IMR-90 (cell line): ENCODE results near the gene DSCAML1. TPM values are rescaled to one million over a fixed set of nuclear protein-coding genes. Genes with fewer than 3 reads are reported as not detected.

Experiments used
- ATAC-seq: fragments of 200-7000 bp; cut with Tn5 transposase; 2 replicates; pipeline ENCODE4 v1.9.1; 2020; ENCODE audit warnings: low read depth, mild to moderate bottlenecking, moderate library complexity
- BruUV-seq: library from RNA; stranded (reverse); fragments of 400-500 nt; replicated peaks from 2 replicates; lab custom pipeline; 2021; lab: Mats Ljungman, UMichigan
- CTCF ChIA-PET: fragments of 300-600 bp; formaldehyde crosslinking; extraction: SDS; loops from one replicate; lab custom pipeline; 2021; ENCODE audit warnings: antibody characterized with exemption; lab: Yijun Ruan, JAX
- POLR2A ChIA-PET: fragments of 300-600 bp; sonication (Branson Sonifier 250); formaldehyde crosslinking; loops from one replicate; lab custom pipeline; 2022; ENCODE audit warnings: antibody characterized with exemption; ENCODE audit not compliant: unreplicated experiment; lab: Charles Lee
- DNase-seq: peaks from one replicate; pipeline ENCODE4 v3.0.0; 2013
- H2AFZ ChIP-seq: replicated peaks from 2 replicates; pipeline ENCODE3; 2013; ENCODE audit warnings: low read length, mild to moderate bottlenecking; ENCODE audit not compliant: poor library complexity
- H2AK5ac ChIP-seq: 2 replicates; pipeline ENCODE4 v1.6.1; 2013; ENCODE audit warnings: low read depth, low read length, inconsistent platforms
- H2AK9ac ChIP-seq: replicated peaks from 2 replicates; pipeline ENCODE3; 2013; ENCODE audit warnings: mild to moderate bottlenecking, low read depth, low read length, moderate library complexity; ENCODE audit not compliant: poor library complexity
- H2BK120ac ChIP-seq: 2 replicates; pipeline ENCODE4 v1.6.1; 2013; ENCODE audit warnings: low read depth, low read length, inconsistent platforms
- H2BK15ac ChIP-seq: 3 replicates; pipeline ENCODE4 v1.6.1; 2013; ENCODE audit warnings: low read depth, low read length, inconsistent platforms
- H2BK20ac ChIP-seq: 2 replicates; pipeline ENCODE4 v1.6.1; 2013; ENCODE audit warnings: low read depth, mild to moderate bottlenecking, inconsistent platforms, low read length, moderate library complexity
- H2BK5ac ChIP-seq: 2 replicates; pipeline ENCODE4 v1.6.1; 2013; ENCODE audit warnings: mild to moderate bottlenecking, low read depth, low read length, inconsistent platforms; ENCODE audit not compliant: poor library complexity, severe bottlenecking
- H3K14ac ChIP-seq: replicated peaks from 2 replicates; pipeline ENCODE4 v1.6.1; 2013; ENCODE audit warnings: low read depth, low read length, inconsistent platforms
- H3K18ac ChIP-seq: 2 replicates; pipeline ENCODE4 v1.6.1; 2013; ENCODE audit warnings: low read depth, low read length, control low read depth
- H3K23ac ChIP-seq: 2 replicates; pipeline ENCODE4 v1.6.1; 2013; ENCODE audit warnings: low read depth, low read length, inconsistent platforms
- H3K27ac ChIP-seq: 2 replicates; pipeline ENCODE4 v1.5.1; 2013; ENCODE audit warnings: mild to moderate bottlenecking, control low read depth, low read length; ENCODE audit not compliant: insufficient read depth
- H3K27me3 ChIP-seq: 2 replicates; pipeline ENCODE4 v1.6.1; 2013; ENCODE audit warnings: low read length; ENCODE audit not compliant: control insufficient read depth, insufficient read depth
- H3K36me3 ChIP-seq: 2 replicates; pipeline ENCODE4 v1.6.1; 2013; ENCODE audit warnings: low read length, mixed read lengths; ENCODE audit not compliant: control insufficient read depth, insufficient read depth
- H3K4ac ChIP-seq: 2 replicates; pipeline ENCODE4 v1.6.1; 2013; ENCODE audit warnings: low read depth, low read length, inconsistent platforms
- H3K4me1 ChIP-seq: 2 replicates; pipeline ENCODE4 v1.6.1; 2013; ENCODE audit warnings: low read length, mixed read lengths; ENCODE audit not compliant: control insufficient read depth, insufficient read depth
- H3K4me2 ChIP-seq: 2 replicates; pipeline ENCODE4 v1.6.1; 2013; ENCODE audit warnings: low read depth, mild to moderate bottlenecking, control low read depth, low read length, moderate library complexity
- H3K4me3 ChIP-seq: 2 replicates; pipeline ENCODE4 v1.5.1; 2013; ENCODE audit warnings: low read depth, mild to moderate bottlenecking, control low read depth, low read length, moderate library complexity; ENCODE audit not compliant: insufficient read depth
- H3K56ac ChIP-seq: 2 replicates; pipeline ENCODE4 v1.6.1; 2013; ENCODE audit warnings: low read length, inconsistent platforms; ENCODE audit not compliant: insufficient read depth; ENCODE audit errors: extremely low read depth
- H3K79me1 ChIP-seq, 2 experiments: 2 replicates each; pipeline ENCODE4 v1.6.1; 2013; ENCODE audit warnings: low read length in 2 of 2, inconsistent platforms in 1 of 2, low read depth in 1 of 2
- H3K9ac ChIP-seq: 2 replicates; pipeline ENCODE4 v1.6.1; 2013; ENCODE audit warnings: low read depth, low read length, control low read depth
- H3K9me1 ChIP-seq: 2 replicates; pipeline ENCODE4 v1.6.1; 2013; ENCODE audit warnings: low read length, inconsistent platforms; ENCODE audit not compliant: insufficient read depth
- H3K9me3 ChIP-seq: 2 replicates; pipeline ENCODE4 v1.6.1; 2013; ENCODE audit warnings: low read length; ENCODE audit not compliant: control insufficient read depth, insufficient read depth
- H4K20me1 ChIP-seq: 2 replicates; pipeline ENCODE4 v1.6.1; 2013; ENCODE audit warnings: low read length, inconsistent platforms; ENCODE audit not compliant: insufficient read depth
- H4K5ac ChIP-seq: 2 replicates; pipeline ENCODE4 v1.6.1; 2013; ENCODE audit warnings: mild to moderate bottlenecking, low read depth, low read length, control low read depth
- H4K8ac ChIP-seq, 2 experiments: 2 replicates each; pipeline ENCODE4 v1.6.1; 2013; ENCODE audit warnings: low read depth in 2 of 2, low read length in 2 of 2, control low read depth in 1 of 2, inconsistent platforms in 1 of 2
- H4K91ac ChIP-seq: 2 replicates; pipeline ENCODE4 v1.6.1; 2013; ENCODE audit warnings: low read depth, low read length, inconsistent platforms; ENCODE audit not compliant: insufficient read depth
- BHLHE40 ChIP-seq: fragments of 150-350 bp; IDR thresholded peaks from 2 replicates; pipeline ENCODE4 v1.6.1; 2016; ENCODE audit warnings: mild to moderate bottlenecking, low read depth, low read length
- CHD1 ChIP-seq: IDR thresholded peaks from 2 replicates; pipeline ENCODE4 v1.6.1; 2012; ENCODE audit warnings: low read depth, low read length, improper control_type of control experiment
- FOS ChIP-seq: fragments of 150-350 bp; IDR thresholded peaks from 2 replicates; pipeline ENCODE4 v1.6.1; 2016; ENCODE audit warnings: low read depth, low read length
- MAFK ChIP-seq: IDR thresholded peaks from 2 replicates; pipeline ENCODE4 v1.6.1; 2012; ENCODE audit warnings: low read depth, low read length, improper control_type of control experiment
- MAZ ChIP-seq: IDR thresholded peaks from 2 replicates; pipeline ENCODE4 v1.6.1; 2012; ENCODE audit warnings: low read depth, mild to moderate bottlenecking, low read length, improper control_type of control experiment, moderate library complexity, borderline replicate concordance
- NFE2L2 ChIP-seq: fragments of 150-350 bp; IDR thresholded peaks from 2 replicates; pipeline ENCODE4 v1.6.1; 2016; ENCODE audit warnings: low read depth, mild to moderate bottlenecking, low read length
- POLR2A ChIP-seq: IDR thresholded peaks from 2 replicates; pipeline ENCODE4 v1.6.1; 2012; ENCODE audit warnings: mild to moderate bottlenecking, low read depth, low read length
- RFX5 ChIP-seq: IDR thresholded peaks from 2 replicates; pipeline ENCODE4 v1.8.0; 2012; ENCODE audit warnings: low read depth, mild to moderate bottlenecking, low read length, moderate library complexity
- SMC3 ChIP-seq: fragments of 150-350 bp; IDR thresholded peaks from 2 replicates; pipeline ENCODE4 v1.6.1; 2016; ENCODE audit warnings: low read depth, mild to moderate bottlenecking, antibody characterized with exemption, low read length, moderate library complexity
- WGBS, 2 experiments: methylation state at CpG; one replicate each; pipeline versions ENCODE4 v1.1.5 to v1.1.7; 2013; ENCODE audit warnings: missing lambda C conversion rate in 2 of 2; ENCODE audit not compliant: insufficient read length in 1 of 2; ENCODE audit errors: extremely low coverage in 2 of 2; 5-methylcytosine and 5-hydroxymethylcytosine counted together
- dilution Hi-C: fragments of 300-500 bp; cut with HindIII; formaldehyde crosslinking; loops from one replicate; pipeline ENCODE4 v1.14.3; 2018; ENCODE audit warnings: low sequenced_read_pairs; ENCODE audit not compliant: unreplicated experiment
- in situ Hi-C: fragments of 300-500 bp; cut with MboI; formaldehyde crosslinking; loops from 3 replicates; pipeline ENCODE4 v1.14.3; 2019; ENCODE audit warnings: low sequenced_read_pairs, inconsistent platforms, mixed read lengths
- intact Hi-C: fragments of 100-400 bp; cut with micrococcal nuclease; formaldehyde crosslinking; loops from 2 replicates; pipeline ENCODE4 v1.10.0; 2022
- polyA plus RNA-seq, 3 experiments: library from polyadenylated mRNA; depleted of rRNA; stranded (reverse); fragments of >200 nt; gene quantifications; 2 replicates each; pipeline ENCODE4 v1.2.3, GENCODE V29; 2012; ENCODE audit warnings: low replicate concordance in 1 of 3
- total RNA-seq: library from RNA; depleted of rRNA; stranded (reverse); fragments of >200 nt; gene quantifications from 2 replicates; pipeline ENCODE4 v1.2.3, GENCODE V29; 2012
- TF ChIP-seq, protein P1 (sequence below): conservative IDR thresholded peaks from 2 replicates; pipeline ENCODE4 v1.5.1; 2012; ENCODE audit warnings: mild to moderate bottlenecking, low read depth, low read length, improper control_type of control experiment
- TF ChIP-seq, protein P2 (sequence below): fragments of 150-350 bp; IDR thresholded peaks from 2 replicates; pipeline ENCODE4 v1.6.1; 2016; ENCODE audit warnings: low read depth, mild to moderate bottlenecking, low read length, moderate library complexity, borderline replicate concordance

The DSCAML1 gene
- total and polyA plus RNA-seq, 2 of the 4 experiments (the other 2 are of a cell fraction): not detected

DNA sequence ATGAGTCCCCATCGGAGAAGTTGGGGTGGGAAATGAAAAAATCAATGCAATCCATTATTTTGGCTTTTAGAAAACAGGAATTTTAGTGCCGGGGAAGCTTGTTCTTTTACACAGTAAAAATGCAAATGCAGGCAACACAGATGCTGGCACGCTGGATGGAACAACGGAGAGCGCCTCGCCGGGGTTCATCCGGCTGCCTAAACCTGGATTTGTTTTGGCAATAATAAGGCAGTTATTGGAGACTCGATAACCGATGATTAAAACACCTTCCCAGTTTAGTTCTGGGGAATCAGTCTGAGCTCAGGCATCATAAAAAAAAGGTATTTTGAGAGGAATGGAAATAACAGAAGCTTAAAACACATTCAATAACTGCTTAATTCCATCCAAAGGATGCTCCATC lies 2.9 kb downstream of the DSCAML1 start:
- Histone ChIP-seq H4K20me1 (no peaks in the 10 kb centered on the region), H3K9me3 (no peaks in the 10 kb centered on the region), H3K4ac (no peak overlapping the region), H3K27me3 (peaks cover 48% of the 10 kb centered on the region), H3K9me1 (no peaks in the 10 kb centered on the region), H2BK120ac (no peak overlapping the region), H3K79me1 (no peaks in the 10 kb centered on the region), H3K9ac (no peak overlapping the region), H2BK5ac (no peak overlapping the region), H3K14ac (no peak overlapping the region), H4K91ac (no peak overlapping the region), H4K8ac (no peak overlapping the region), H3K4me1 (no peaks in the 10 kb centered on the region), H3K27ac (no peak overlapping the region), H2AFZ (no peak overlapping the region), H3K4me3 (no peak overlapping the region), H2BK20ac (no peak overlapping the region), H2AK5ac (no peak overlapping the region), H4K5ac (no peak overlapping the region), H3K23ac (no peak overlapping the region), H3K18ac (no peak overlapping the region), H3K56ac (no peak overlapping the region), H3K36me3 (no peaks in the 10 kb centered on the region), H2AK9ac (no peak overlapping the region), H2BK15ac (no peak overlapping the region), H3K4me2 (no peak overlapping the region)
- TF ChIP-seq, protein P1, sequence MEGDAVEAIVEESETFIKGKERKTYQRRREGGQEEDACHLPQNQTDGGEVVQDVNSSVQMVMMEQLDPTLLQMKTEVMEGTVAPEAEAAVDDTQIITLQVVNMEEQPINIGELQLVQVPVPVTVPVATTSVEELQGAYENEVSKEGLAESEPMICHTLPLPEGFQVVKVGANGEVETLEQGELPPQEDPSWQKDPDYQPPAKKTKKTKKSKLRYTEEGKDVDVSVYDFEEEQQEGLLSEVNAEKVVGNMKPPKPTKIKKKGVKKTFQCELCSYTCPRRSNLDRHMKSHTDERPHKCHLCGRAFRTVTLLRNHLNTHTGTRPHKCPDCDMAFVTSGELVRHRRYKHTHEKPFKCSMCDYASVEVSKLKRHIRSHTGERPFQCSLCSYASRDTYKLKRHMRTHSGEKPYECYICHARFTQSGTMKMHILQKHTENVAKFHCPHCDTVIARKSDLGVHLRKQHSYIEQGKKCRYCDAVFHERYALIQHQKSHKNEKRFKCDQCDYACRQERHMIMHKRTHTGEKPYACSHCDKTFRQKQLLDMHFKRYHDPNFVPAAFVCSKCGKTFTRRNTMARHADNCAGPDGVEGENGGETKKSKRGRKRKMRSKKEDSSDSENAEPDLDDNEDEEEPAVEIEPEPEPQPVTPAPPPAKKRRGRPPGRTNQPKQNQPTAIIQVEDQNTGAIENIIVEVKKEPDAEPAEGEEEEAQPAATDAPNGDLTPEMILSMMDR: no peak
- TF ChIP-seq CHD1 (no peak), RFX5 (no peak), MAFK (no peak), SMC3 (no peak), MAZ (no peak), POLR2A (no peak), FOS (no peak), NFE2L2 (no peak), BHLHE40 (no peak)
- TF ChIP-seq, protein P2, sequence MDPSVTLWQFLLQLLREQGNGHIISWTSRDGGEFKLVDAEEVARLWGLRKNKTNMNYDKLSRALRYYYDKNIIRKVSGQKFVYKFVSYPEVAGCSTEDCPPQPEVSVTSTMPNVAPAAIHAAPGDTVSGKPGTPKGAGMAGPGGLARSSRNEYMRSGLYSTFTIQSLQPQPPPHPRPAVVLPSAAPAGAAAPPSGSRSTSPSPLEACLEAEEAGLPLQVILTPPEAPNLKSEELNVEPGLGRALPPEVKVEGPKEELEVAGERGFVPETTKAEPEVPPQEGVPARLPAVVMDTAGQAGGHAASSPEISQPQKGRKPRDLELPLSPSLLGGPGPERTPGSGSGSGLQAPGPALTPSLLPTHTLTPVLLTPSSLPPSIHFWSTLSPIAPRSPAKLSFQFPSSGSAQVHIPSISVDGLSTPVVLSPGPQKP: no peak
- ChIA-PET POLR2A (no interaction called here), CTCF (interaction anchor here (0.7 kb wide), 1 partner anchor 240 kb away, joined by 3 read pairs; no protein-coding TSS in a partner anchor)
- no CpG with 5 or more reads among the region's 10 CpGs for WGBS, 2 experiments
- no TSS peak for BruUV-seq
- intact Hi-C loops (no loop called here), dilution Hi-C loops (no loop called here), in situ Hi-C loops (no loop called here)
- DNase-seq (no peak), ATAC-seq (no peak)
